Hepatocyte (in vitro differentiated cells): ENCODE results near the gene NCMAP. TPM values are rescaled to one million over a fixed set of nuclear protein-coding genes. Genes with fewer than 3 reads are reported as not detected.

Experiments
- DNase-seq: peaks from one replicate; pipeline ENCODE4 v3.0.0-alpha.2; 2016; ENCODE audit warnings: low spot score
- H2AFZ ChIP-seq: fragments of 200-600 bp; sonication (generic); 2 replicates; pipeline ENCODE4 v1.6.0; 2016; ENCODE audit warnings: antibody characterized with exemption, mild to moderate bottlenecking
- H3K27ac ChIP-seq: fragments of 200-600 bp; sonication (generic); 2 replicates; pipeline ENCODE4 v1.5.1; 2016; ENCODE audit warnings: mild to moderate bottlenecking
- H3K27me3 ChIP-seq: fragments of 200-600 bp; sonication (generic); 2 replicates; pipeline ENCODE4 v1.6.1; 2016
- H3K36me3 ChIP-seq: fragments of 200-600 bp; sonication (generic); replicated peaks from 2 replicates; pipeline ENCODE4 v1.5.1; 2016; ENCODE audit warnings: low read depth; ENCODE audit not compliant: insufficient read depth
- H3K4me1 ChIP-seq: fragments of 200-600 bp; sonication (generic); 2 replicates; pipeline ENCODE4 v1.5.1; 2016; ENCODE audit warnings: mild to moderate bottlenecking, moderate library complexity; ENCODE audit not compliant: insufficient read depth
- H3K4me2 ChIP-seq: fragments of 200-600 bp; sonication (generic); 2 replicates; pipeline ENCODE4 v1.6.0; 2016
- H3K4me3 ChIP-seq: fragments of 200-600 bp; sonication (generic); 2 replicates; pipeline ENCODE4 v1.5.1; 2016; ENCODE audit warnings: mild to moderate bottlenecking
- H3K79me2 ChIP-seq: fragments of 200-600 bp; sonication (generic); 2 replicates; pipeline ENCODE4 v1.6.0; 2017; ENCODE audit warnings: mild to moderate bottlenecking
- H3K9me2 ChIP-seq: fragments of 200-600 bp; sonication (generic); replicated peaks from 2 replicates; pipeline ENCODE4 v1.6.0; 2017; ENCODE audit warnings: mild to moderate bottlenecking; ENCODE audit not compliant: insufficient read depth
- H3K9me3 ChIP-seq: fragments of 200-600 bp; sonication (generic); 2 replicates; pipeline ENCODE4 v1.5.1; 2016; ENCODE audit warnings: low read depth, mild to moderate bottlenecking
- H4K20me1 ChIP-seq: fragments of 200-600 bp; sonication (generic); 2 replicates; pipeline ENCODE4 v1.6.0; 2016; ENCODE audit warnings: mild to moderate bottlenecking; ENCODE audit not compliant: insufficient read depth, poor library complexity, severe bottlenecking
- CTCF ChIP-seq: fragments of 200-600 bp; sonication (generic); IDR thresholded peaks from 2 replicates; pipeline ENCODE4 v1.5.1; 2016; ENCODE audit warnings: antibody characterized with exemption, mild to moderate bottlenecking; ENCODE audit not compliant: poor library complexity
- EZH2 ChIP-seq: fragments of 200-600 bp; sonication (generic); IDR thresholded peaks from 2 replicates; pipeline ENCODE4 v1.6.1; 2016; ENCODE audit warnings: antibody characterized with exemption, mild to moderate bottlenecking, borderline replicate concordance
- EZH2phosphoT487 ChIP-seq: fragments of 200-600 bp; sonication (generic); IDR thresholded peaks from one replicate; pipeline ENCODE4 v1.6.1; 2018; ENCODE audit warnings: antibody characterized with exemption, mild to moderate bottlenecking, low read depth, moderate library complexity; ENCODE audit not compliant: unreplicated experiment, severe bottlenecking
- WGBS: methylation state at CpG from one replicate; pipeline ENCODE4 v1.1.6; 2016; ENCODE audit warnings: low lambda C conversion rate; ENCODE audit errors: missing lambda C conversion rate; 5-methylcytosine and 5-hydroxymethylcytosine counted together
- polyA plus RNA-seq: library from polyadenylated mRNA; unstranded; fragments of >200 nt; fragmentation: Nextera tagmentation; extraction: Ambion mirVana; gene quantifications from 2 replicates; pipeline ENCODE4 v1.2.1, GENCODE V29; 2016
- total RNA-seq: library from RNA; depleted of rRNA; stranded (reverse); fragments of >200 nt; gene quantifications from 2 replicates; pipeline ENCODE4 v1.2.3, GENCODE V29; 2014

NCMAP gene
- total and polyA plus RNA-seq, 2 experiments from 2014 or later, result 3.5 to 6.3 TPM

GRCh38 chr1:24600551-24600950, 44.7 kb downstream of the NCMAP start:
- Histone ChIP-seq H4K20me1 (no peaks in the 10 kb centered on the region), H3K36me3 (no peaks in the 10 kb centered on the region), H3K79me2 (no peaks in the 10 kb centered on the region), H3K4me3 (no peak overlapping the region), H3K9me3 (no peaks in the 10 kb centered on the region), H3K9me2 (no peaks in the 10 kb centered on the region), H3K4me1 (no peaks in the 10 kb centered on the region), H3K27me3 (no peaks in the 10 kb centered on the region), H3K4me2 (no peak overlapping the region), H3K27ac (no peak overlapping the region), H2AFZ (no peak overlapping the region)
- DNase-seq, result no peak
- 70% methylated on average over 5 of the region's 5 CpGs for WGBS
- no peak for TF ChIP-seq EZH2
- TF ChIP-seq EZH2phosphoT487, result no peak
- TF ChIP-seq CTCF, result no peak

GRCh38 chr1:24605534-24606295, 49.8 kb downstream of the NCMAP start:
- Histone ChIP-seq H2AFZ (no peak overlapping the region), H4K20me1 (no peaks in the 10 kb centered on the region), H3K4me3 (no peak overlapping the region), H3K9me3 (no peaks in the 10 kb centered on the region), H3K4me1 (no peaks in the 10 kb centered on the region), H3K79me2 (no peaks in the 10 kb centered on the region), H3K36me3 (no peaks in the 10 kb centered on the region), H3K9me2 (no peaks in the 10 kb centered on the region), H3K27me3 (no peaks in the 10 kb centered on the region), H3K27ac (no peak overlapping the region), H3K4me2 (no peak overlapping the region)
- WGBS, result 86% methylated on average over 19 of the region's 19 CpGs
- TF ChIP-seq EZH2phosphoT487 (no peak), CTCF (no peak), EZH2 (no peak)
- DNase-seq, result no peak

GRCh38 chr1:24606296-24606605, 50.4 kb downstream of the NCMAP start:
- no peak for DNase-seq
- Histone ChIP-seq H3K9me2 (no peaks in the 10 kb centered on the region), H4K20me1 (no peaks in the 10 kb centered on the region), H3K27ac (no peak overlapping the region), H3K4me1 (no peaks in the 10 kb centered on the region), H3K27me3 (no peaks in the 10 kb centered on the region), H3K4me2 (no peak overlapping the region), H3K36me3 (no peaks in the 10 kb centered on the region), H3K4me3 (no peak overlapping the region), H3K9me3 (no peaks in the 10 kb centered on the region), H2AFZ (no peak overlapping the region), H3K79me2 (no peaks in the 10 kb centered on the region)
- TF ChIP-seq EZH2phosphoT487, result no peak
- TF ChIP-seq EZH2, result no peak
- TF ChIP-seq CTCF, result no peak
- WGBS, result 86% methylated on average over 3 of the region's 3 CpGs
